Right cardiac atrium (tissue), 5 donors: Measurements from ENCODE around the gene CNOT8. TPM values are rescaled to one million over a fixed set of nuclear protein-coding genes. Genes with fewer than 3 reads are reported as not detected.
A peak's percentile ranks its signal among the peaks of the same experiment; 100 is the strongest.
"Not testable (repeated sequence)": the region's sequence is repeated elsewhere in the genome, so short reads cannot be mapped to it uniquely, and the experiment has no call there.

ENCODE experiments used
- ATAC-seq, 2 donors: fragments of 200-7000 bp; cut with Tn5 transposase; one replicate each; pipeline versions ENCODE4 v1.8.0 to v1.9.1; 2020; ENCODE audit warnings: moderate library complexity in 2 of 2, mild to moderate bottlenecking in 1 of 2
- DNase-seq, 3 donors: peaks; one replicate each; pipeline ENCODE4 v3.0.0-alpha.2; 2020
- H3K27ac ChIP-seq: one replicate; pipeline ENCODE4 v1.5.1; 2013; ENCODE audit warnings: mild to moderate bottlenecking, low read length, control low read depth, moderate library complexity
- H3K27me3 ChIP-seq: one replicate; pipeline ENCODE4 v1.6.1; 2013; ENCODE audit not compliant: control insufficient read depth, insufficient read depth
- H3K4me1 ChIP-seq: one replicate; pipeline ENCODE4 v1.6.1; 2013; ENCODE audit warnings: low read length; ENCODE audit not compliant: control insufficient read depth, insufficient read depth
- H3K4me3 ChIP-seq: one replicate; pipeline ENCODE4 v1.5.1; 2013; ENCODE audit warnings: low read length, control low read depth
- H3K9me3 ChIP-seq: one replicate; pipeline ENCODE4 v1.6.1; 2013; ENCODE audit warnings: low read length; ENCODE audit not compliant: control insufficient read depth
- WGBS: extraction: QIAGEN DNeasy Blood & Tissue Kit; methylation state at CpG from one replicate; pipeline ENCODE4 v1.1.7; 2013; 5-methylcytosine and 5-hydroxymethylcytosine counted together
- intact Hi-C, 4 donors: fragments of 100-400 bp; cut with DNase I; formaldehyde crosslinking; loops; one replicate each; pipeline versions ENCODE4 v1.11.0 to v1.14.0; 2022 to 2023
- polyA plus RNA-seq: library from polyadenylated mRNA; stranded (reverse); fragments of 200-250 nt; gene quantifications from one replicate; pipeline ENCODE4 v1.2.3, GENCODE V29; 2013
- total RNA-seq, 4 donors: library from RNA; stranded (reverse); fragmentation: NEBNext Ultra II Directional; extraction: Animal tissue kit (Norgen Biotek cat#: 25700); gene quantifications; one replicate each; pipeline ENCODE4 v1.2.1, GENCODE V29; 2021
- donor health status: healthy with polysubstance abuse.
- donor health status: DM: no; HTN: yes; CAD: no.
- donor health status: DM: no; HTN: no; CAD: no.
- donor health status: DM: no; HTN: yes; CAD: no; lungs with severe emphysema.
- donor health status: DM: yes; HTN: yes; CAD: no.

Gene CNOT8
- total and polyA plus RNA-seq, 5 donors, result 19.6 to 28.9 (median 26.3) TPM

GRCh38 chr5:154832804-154833203 is 25.6 kb upstream of the CNOT8 start:
- ATAC-seq, intact Hi-C loops: not testable (repeated sequence)

GRCh38 chr5:154834053-154834452 is 24.4 kb upstream of the CNOT8 start:
- ATAC-seq, result no peak
- WGBS, result 95% methylated on average over 1 of the region's 1 CpG

More at GRCh38 chr5:154832804-154833203, 25.6 kb upstream of the CNOT8 start:
- not testable (repeated sequence) for DNase-seq, H3K4me1 ChIP-seq, H3K27ac ChIP-seq, H3K9me3 ChIP-seq, H3K27me3 ChIP-seq, H3K4me3 ChIP-seq
- WGBS, result 98% methylated on average over 3 of the region's 3 CpGs

GRCh38 chr5:154835701-154836052 is 22.8 kb upstream of the CNOT8 start:
- DNase-seq, result peak in 1 of 3 donors; percentile 46
- H3K4me1 ChIP-seq, H3K27ac ChIP-seq, intact Hi-C loops, H3K27me3 ChIP-seq, H3K9me3 ChIP-seq, H3K4me3 ChIP-seq, ATAC-seq: not testable (repeated sequence)
- 77% methylated on average over 9 of the region's 9 CpGs for WGBS

More at GRCh38 chr5:154834053-154834452, 24.4 kb upstream of the CNOT8 start:
- Histone ChIP-seq H3K9me3 (no peaks in the 10 kb centered on the region), H3K27me3 (no peaks in the 10 kb centered on the region), H3K27ac (no peak overlapping the region), H3K4me3 (no peak overlapping the region), H3K4me1 (peaks cover 4% of the 10 kb centered on the region)
- no peak for DNase-seq
- intact Hi-C loops, result no loop called here

GRCh38 chr5:154836225-154836624 is 22.2 kb upstream of the CNOT8 start:
- no peak for DNase-seq
- H3K27ac ChIP-seq, result no peak overlapping the region
- 88% methylated on average over 6 of the region's 6 CpGs for WGBS

GRCh38 chr5:154837009-154837901 is 21.2 kb upstream of the CNOT8 start:
- Histone ChIP-seq H3K27ac (no peak overlapping the region), H3K27me3 (no peaks in the 10 kb centered on the region), H3K4me3 (no peak overlapping the region), H3K4me1 (peaks cover 4% of the 10 kb centered on the region), H3K9me3 (no peaks in the 10 kb centered on the region)
- DNase-seq (no peak), ATAC-seq (no peak)
- intact Hi-C loops, result no loop called here
- WGBS, result 87% methylated on average over 6 of the region's 6 CpGs

More at GRCh38 chr5:154836225-154836624, 22.2 kb upstream of the CNOT8 start:
- H3K4me3 ChIP-seq, result no peak overlapping the region
- ATAC-seq, result no peak
- peaks cover 4% of the 10 kb centered on the region for H3K4me1 ChIP-seq
- no peaks in the 10 kb centered on the region for H3K27me3 ChIP-seq
- intact Hi-C loops, result no loop called here
- H3K9me3 ChIP-seq, result no peaks in the 10 kb centered on the region

GRCh38 chr5:154840435-154841272 is 17.8 kb upstream of the CNOT8 start:
- H3K4me1 ChIP-seq, result peaks cover 4% of the 10 kb centered on the region
- H3K27me3 ChIP-seq, result no peaks in the 10 kb centered on the region

GRCh38 chr5:154841273-154841661 is 17.2 kb upstream of the CNOT8 start:
- Histone ChIP-seq H3K27me3 (no peaks in the 10 kb centered on the region), H3K4me1 (peaks cover 4% of the 10 kb centered on the region), H3K4me3 (no peak overlapping the region), H3K27ac (no peak overlapping the region), H3K9me3 (no peaks in the 10 kb centered on the region)
- intact Hi-C loops, result no loop called here
- ATAC-seq (no peak), DNase-seq (no peak)

More at GRCh38 chr5:154840435-154841272, 17.8 kb upstream of the CNOT8 start:
- intact Hi-C loops, result no loop called here
- Histone ChIP-seq H3K9me3 (no peaks in the 10 kb centered on the region), H3K27ac (no peak overlapping the region), H3K4me3 (no peak overlapping the region)
- 69% methylated on average over 6 of the region's 6 CpGs for WGBS
- DNase-seq (no peak), ATAC-seq (peak in 1 of 2 donors; percentile 21)

GRCh38 chr5:154842689-154843530 is 15.5 kb upstream of the CNOT8 start:
- no peaks in the 10 kb centered on the region for H3K9me3 ChIP-seq
- ATAC-seq, result no peak

GRCh38 chr5:154844809-154845208 is 13.6 kb upstream of the CNOT8 start:
- ATAC-seq, result no peak
- no peaks in the 10 kb centered on the region for H3K9me3 ChIP-seq
- intact Hi-C loops, result no loop called here
- no peaks in the 10 kb centered on the region for H3K27me3 ChIP-seq
- H3K4me3 ChIP-seq, result no peak overlapping the region
- DNase-seq, result no peak
- WGBS, result 67% methylated on average over 5 of the region's 5 CpGs
- peaks cover 4% of the 10 kb centered on the region for H3K4me1 ChIP-seq
- H3K27ac ChIP-seq, result no peak overlapping the region

More at GRCh38 chr5:154842689-154843530, 15.5 kb upstream of the CNOT8 start:
- 78% methylated on average over 6 of the region's 6 CpGs for WGBS
- peaks cover 4% of the 10 kb centered on the region for H3K4me1 ChIP-seq
- no peaks in the 10 kb centered on the region for H3K27me3 ChIP-seq
- no peak for DNase-seq
- H3K27ac ChIP-seq, result no peak overlapping the region
- intact Hi-C loops, result no loop called here
- H3K4me3 ChIP-seq, result no peak overlapping the region

- Histone ChIP-seq H3K4me1 (peaks cover 5% of the 10 kb centered on the region), H3K9me3 (no peaks in the 10 kb centered on the region), H3K4me3 (peak overlapping the region; percentile 85), H3K27me3 (no peaks in the 10 kb centered on the region), H3K27ac (no peak overlapping the region)
- intact Hi-C loops, result no loop called here
- DNase-seq (no peak), ATAC-seq (no peak)
- 47% methylated on average over 6 of the region's 6 CpGs for WGBS
Observed at GRCh38 chr5:154849264-154849785, 9.1 kb upstream of the CNOT8 start.
